HEK293T (cell line): ENCODE data around the gene RAB6B.

Source experiments
- CTCF ChIA-PET: fragments of 350-600 bp; formaldehyde crosslinking; extraction: SDS; loops from one replicate; lab custom pipeline; 2021; ENCODE audit warnings: antibody characterized with exemption, inconsistent platforms; lab: Yijun Ruan, JAX
- POLR2A ChIA-PET: fragments of 350-600 bp; formaldehyde crosslinking; extraction: SDS; loops from one replicate; lab custom pipeline; 2020; ENCODE audit warnings: antibody characterized with exemption, inconsistent platforms; lab: Yijun Ruan, JAX
- DNase-seq: peaks from one replicate; pipeline ENCODE4 v3.0.0; 2012; ENCODE audit warnings: mixed read lengths; ENCODE audit errors: extremely low spot score
- ARNT ChIP-seq: fragments of 450-650 bp; IDR thresholded peaks from 2 replicates; pipeline ENCODE4 v1.6.1; 2017; ENCODE audit warnings: mild to moderate bottlenecking
- BHLHE40 ChIP-seq: fragments of 450-650 bp; IDR thresholded peaks from 2 replicates; pipeline ENCODE4 v1.6.1; 2016; ENCODE audit warnings: mild to moderate bottlenecking, moderate library complexity, borderline replicate concordance
- CTBP1 ChIP-seq: fragments of 450-650 bp; IDR thresholded peaks from 2 replicates; pipeline ENCODE4 v1.6.1; 2016; ENCODE audit warnings: borderline replicate concordance
- ELF4 ChIP-seq: fragments of 450-650 bp; IDR thresholded peaks from 2 replicates; pipeline ENCODE4 v1.6.1; 2017; ENCODE audit warnings: antibody characterized with exemption
- FOXA1 ChIP-seq: fragments of 450-650 bp; IDR thresholded peaks from 2 replicates; pipeline ENCODE4 v1.6.1; 2016; ENCODE audit warnings: mild to moderate bottlenecking
- FOXK2 ChIP-seq: fragments of 450-650 bp; IDR thresholded peaks from 2 replicates; pipeline ENCODE4 v1.6.1; 2016; ENCODE audit warnings: mild to moderate bottlenecking
- FOXM1 ChIP-seq: fragments of 450-650 bp; IDR thresholded peaks from 2 replicates; pipeline ENCODE4 v1.6.1; 2017; ENCODE audit warnings: mild to moderate bottlenecking, borderline replicate concordance
- HDGF ChIP-seq: fragments of 450-650 bp; IDR thresholded peaks from 2 replicates; pipeline ENCODE4 v1.6.1; 2017; ENCODE audit warnings: antibody characterized with exemption, borderline replicate concordance
- L3MBTL2 ChIP-seq: fragments of 450-650 bp; conservative IDR thresholded peaks from 2 replicates; pipeline ENCODE4 v1.6.1; 2016; ENCODE audit warnings: mild to moderate bottlenecking
- LEF1 ChIP-seq: fragments of 450-650 bp; IDR thresholded peaks from 2 replicates; pipeline ENCODE4 v1.6.1; 2017; ENCODE audit warnings: mild to moderate bottlenecking, borderline replicate concordance
- NFRKB ChIP-seq: fragments of 450-650 bp; IDR thresholded peaks from 2 replicates; pipeline ENCODE4 v1.6.1; 2016; ENCODE audit warnings: mild to moderate bottlenecking, moderate library complexity
- PKNOX1 ChIP-seq: fragments of 450-650 bp; IDR thresholded peaks from 2 replicates; pipeline ENCODE4 v1.6.1; 2016
- SP1 ChIP-seq: fragments of 450-650 bp; IDR thresholded peaks from 2 replicates; pipeline ENCODE4 v1.6.1; 2017
- SUZ12 ChIP-seq: fragments of 450-650 bp; IDR thresholded peaks from 2 replicates; pipeline ENCODE4 v1.6.1; 2016; ENCODE audit warnings: mild to moderate bottlenecking
- TARDBP ChIP-seq: fragments of 450-650 bp; IDR thresholded peaks from 2 replicates; pipeline ENCODE4 v1.6.1; 2016
- ZNF384 ChIP-seq: fragments of 450-650 bp; IDR thresholded peaks from 2 replicates; pipeline ENCODE4 v1.6.1; 2016

Gene RAB6B

DNA sequence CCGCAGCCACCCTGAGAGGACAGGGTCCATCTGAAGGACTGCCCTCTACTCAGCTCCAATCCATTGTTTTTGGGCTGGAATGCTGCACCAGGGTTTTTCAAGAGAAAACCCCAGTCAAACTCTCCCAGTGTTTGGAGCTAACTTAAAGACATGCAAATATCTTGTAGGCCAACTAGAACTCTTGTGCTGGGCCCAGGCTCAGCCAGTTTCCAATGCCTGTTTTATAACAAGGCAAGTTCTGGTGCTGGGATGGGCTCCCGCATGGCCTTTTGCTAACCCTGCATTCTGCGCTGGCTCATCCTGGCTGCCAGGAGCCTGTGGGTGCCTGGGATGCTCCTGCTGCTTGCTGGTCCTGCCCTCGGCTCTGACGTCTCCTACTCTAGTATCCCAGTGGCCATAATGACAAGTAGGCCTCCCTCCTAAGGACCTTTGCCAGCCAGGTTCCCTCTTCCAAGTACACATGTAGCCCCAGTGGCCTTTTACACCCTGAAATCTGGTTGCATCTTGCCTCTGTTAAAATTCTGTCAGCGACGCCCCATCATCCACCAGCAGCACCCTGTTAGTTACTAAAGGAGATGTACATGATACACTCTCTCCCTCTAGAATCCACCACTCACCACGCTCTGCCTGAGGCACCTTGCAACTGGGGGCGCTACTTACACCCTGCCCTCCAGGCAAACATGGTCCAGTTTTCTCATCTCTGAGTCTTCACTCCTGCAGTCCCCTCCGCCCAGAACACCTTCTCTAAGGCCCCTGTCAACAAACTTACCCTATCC, 30.5 kb upstream of the RAB6B start:
- CTCF ChIA-PET: interaction anchor here (0.7 kb wide), 1 partner anchor 138 kb away, joined by 4 read pairs; no protein-coding TSS in a partner anchor
- POLR2A ChIA-PET: interaction anchor here (1.1 kb wide), 1 partner anchor 54 kb away, joined by 3 read pairs; no protein-coding TSS in a partner anchor
- TF ChIP-seq BHLHE40: no peak
- no peak for TF ChIP-seq FOXK2
- no peak for TF ChIP-seq L3MBTL2
- no peak for TF ChIP-seq ARNT
- no peak for TF ChIP-seq LEF1
- no peak for DNase-seq

- ChIA-PET POLR2A (no interaction called here), CTCF (no interaction called here)
- no peak for DNase-seq
- TF ChIP-seq FOXM1: no peak
- no peak for TF ChIP-seq FOXA1
- no peak for TF ChIP-seq ELF4
- no peak for TF ChIP-seq PKNOX1
- TF ChIP-seq ZNF384: no peak
- no peak for TF ChIP-seq LEF1
- no peak for TF ChIP-seq TARDBP
- no peak for TF ChIP-seq CTBP1
- no peak for TF ChIP-seq ARNT
- TF ChIP-seq BHLHE40: no peak
- no peak for TF ChIP-seq FOXK2
- TF ChIP-seq NFRKB: no peak
- TF ChIP-seq HDGF: no peak
- TF ChIP-seq SUZ12: no peak
- TF ChIP-seq L3MBTL2: no peak
- TF ChIP-seq SP1: no peak
Measured at GRCh38 chr3:133924041-133924440, 28.4 kb upstream of the RAB6B start.

- TF ChIP-seq BHLHE40: no peak
- TF ChIP-seq PKNOX1: no peak
- TF ChIP-seq SP1: no peak
- TF ChIP-seq FOXM1: no peak
- no peak for TF ChIP-seq ZNF384
- TF ChIP-seq HDGF: no peak
- TF ChIP-seq LEF1: no peak
- no peak for TF ChIP-seq CTBP1
- TF ChIP-seq L3MBTL2: no peak
- TF ChIP-seq SUZ12: no peak
- TF ChIP-seq FOXA1: no peak
- TF ChIP-seq ELF4: no peak
- TF ChIP-seq FOXK2: no peak
- TF ChIP-seq ARNT: no peak
- no peak for TF ChIP-seq NFRKB
- TF ChIP-seq TARDBP: no peak
- ChIA-PET CTCF (no interaction called here), POLR2A (no interaction called here)
- no peak for DNase-seq
Measured at GRCh38 chr3:133921592-133921991, 25.9 kb upstream of the RAB6B start.

DNA sequence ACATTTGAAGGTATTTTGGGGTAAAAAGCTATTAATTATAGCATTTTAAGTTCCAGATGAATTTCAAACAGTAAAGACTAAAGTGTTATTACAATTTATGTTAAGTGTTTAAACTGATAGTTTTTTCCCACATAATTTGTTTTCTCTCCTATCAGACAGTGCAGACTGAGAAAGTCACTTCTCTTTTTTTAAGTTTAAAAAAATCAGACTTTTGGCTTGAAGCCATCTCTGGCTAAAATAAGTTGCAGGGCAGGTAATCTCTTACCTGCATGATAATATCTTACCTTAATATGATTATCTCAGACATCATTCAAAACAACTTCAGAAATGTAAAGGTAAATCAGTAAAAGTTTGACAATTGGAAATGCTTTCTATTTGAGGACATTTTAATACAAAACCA, 21.5 kb upstream of the RAB6B start:
- CTCF ChIA-PET: interaction anchor here (0.6 kb wide), 1 partner anchor 288 kb away, joined by 8 read pairs; no protein-coding TSS in a partner anchor
- POLR2A ChIA-PET: no interaction called here
- no peak for DNase-seq
- no peak for TF ChIP-seq LEF1
- TF ChIP-seq PKNOX1: no peak
- TF ChIP-seq ELF4: no peak
- TF ChIP-seq FOXK2: no peak
- TF ChIP-seq SUZ12: no peak
- TF ChIP-seq HDGF: no peak
- no peak for TF ChIP-seq CTBP1
- TF ChIP-seq BHLHE40: no peak
- TF ChIP-seq FOXA1: no peak
- TF ChIP-seq L3MBTL2: no peak

DNA sequence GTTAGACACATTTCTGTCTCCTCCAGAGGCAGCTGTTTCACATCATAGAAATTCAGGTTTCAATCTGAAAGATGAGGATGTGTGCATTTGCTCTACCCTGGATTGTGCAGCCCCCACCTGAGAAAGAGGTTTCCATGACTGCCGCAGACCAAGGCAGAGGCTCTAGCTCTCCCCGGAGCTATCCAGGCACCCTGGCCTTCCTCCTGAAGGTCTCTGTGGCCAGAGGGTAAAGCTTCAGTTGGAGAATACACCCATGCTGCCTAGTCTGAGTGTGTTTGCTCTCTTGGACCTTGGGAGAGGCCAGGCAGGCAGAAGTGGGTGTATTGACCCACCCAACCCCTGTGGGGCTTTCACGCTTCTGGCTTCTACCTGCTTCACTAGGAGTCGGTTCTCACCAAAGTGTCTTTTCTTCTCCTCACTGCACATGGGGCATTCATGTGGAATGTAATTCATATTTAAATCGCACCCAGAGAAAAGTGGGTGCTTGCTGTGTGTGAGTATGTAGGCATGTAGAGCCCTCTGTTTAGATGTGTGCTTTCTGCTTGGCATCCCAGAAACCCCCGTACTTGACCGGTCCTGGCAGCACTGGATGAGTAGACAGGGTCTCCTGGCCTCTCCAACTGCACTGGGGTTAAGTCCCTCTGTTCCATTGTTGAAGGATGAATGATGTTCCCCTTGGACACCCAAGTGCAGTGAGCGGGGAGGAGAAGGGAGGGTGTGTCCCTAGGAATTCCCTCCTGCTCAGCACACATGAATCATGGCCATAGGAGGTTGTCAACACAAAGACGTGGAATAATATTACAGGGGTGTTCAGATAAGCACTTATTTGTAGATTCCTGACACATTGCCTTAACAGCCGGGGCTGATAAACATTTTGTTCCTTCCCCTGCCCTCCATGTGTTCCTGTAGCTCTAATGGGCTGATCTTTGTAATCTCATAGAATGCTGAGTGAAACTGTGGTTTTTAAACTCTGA, 20.3 kb upstream of the RAB6B start:
- TF ChIP-seq L3MBTL2 (no peak), FOXM1 (no peak), ELF4 (no peak), CTBP1 (no peak), FOXA1 (no peak), PKNOX1 (no peak), ARNT (no peak), SUZ12 (no peak), BHLHE40 (no peak), ZNF384 (no peak), TARDBP (no peak)
- POLR2A ChIA-PET: no interaction called here
- CTCF ChIA-PET: interaction anchor here (0.6 kb wide), 1 partner anchor 588 kb away, joined by 4 read pairs; no protein-coding TSS in a partner anchor
- no peak for DNase-seq
